HepG2 (cell line): ENCODE data around the gene NIPAL3. TPM values are rescaled to one million over a fixed set of nuclear protein-coding genes. Genes with fewer than 3 reads are reported as not detected.

Source experiments
- ATAC-seq: fragments of 200-7000 bp; cut with Tn5 transposase; 3 replicates; pipeline ENCODE4 v1.9.1; 2020; ENCODE audit warnings: mild to moderate bottlenecking, moderate library complexity
- BruUV-seq: library from RNA; stranded (reverse); fragments of 400-500 nt; replicated peaks from 2 replicates; lab custom pipeline; 2021; lab: Mats Ljungman, UMichigan
- CTCF ChIA-PET: fragments of 300-600 bp; formaldehyde crosslinking; extraction: SDS; loops from one replicate; lab custom pipeline; 2021; ENCODE audit warnings: low total read pairs, inconsistent platforms, low intra/inter-chr PET ratio; lab: Yijun Ruan, JAX
- POLR2A ChIA-PET: fragments of 350-600 bp; sonication (Branson Sonifier 250); formaldehyde crosslinking; loops from one replicate; lab custom pipeline; 2020; ENCODE audit warnings: antibody characterized with exemption, inconsistent platforms; lab: Yijun Ruan, JAX
- DNase-seq: peaks from one replicate; pipeline ENCODE4 v3.0.0-alpha.2; 2015; ENCODE audit warnings: low spot score
- FAIRE-seq: peaks from 3 replicates; lab custom pipeline; 2011; peaks lifted over from hg19 to GRCh38; lab: Jason Lieb, UNC
- H2AFZ ChIP-seq: one replicate; pipeline ENCODE4 v1.6.1; 2011; ENCODE audit warnings: low read length, inconsistent platforms
- H3K27ac ChIP-seq: fragments of 300-600 bp; 3 replicates; pipeline ENCODE4 v1.8.0; 2011; ENCODE audit warnings: mixed run types, mild to moderate bottlenecking, mixed read lengths, low read length, inconsistent platforms; ENCODE audit not compliant: insufficient read depth; ENCODE audit errors: extremely low read length
- H3K27me3 ChIP-seq, 2 experiments: fragments of 200-600 bp in 1 of 2; 2 replicates in 1 of 2; 3 replicates in 1 of 2; pipeline versions ENCODE4 v1.6.0 to v1.8.0; 2011; ENCODE audit warnings: low read length in 2 of 2, mild to moderate bottlenecking in 2 of 2, moderate library complexity in 2 of 2, inconsistent platforms in 1 of 2; ENCODE audit not compliant: insufficient read depth in 2 of 2, control insufficient read depth in 1 of 2
- H3K36me3 ChIP-seq, 2 experiments: fragments of 200-600 bp in 1 of 2; replicated peaks in 1 of 2; 2 replicates in 1 of 2; 3 replicates in 1 of 2; pipeline versions ENCODE4 v1.5.1 to v1.8.0; 2011; ENCODE audit warnings: low read length in 2 of 2, inconsistent platforms in 1 of 2; ENCODE audit not compliant: insufficient read depth in 2 of 2, control insufficient read depth in 1 of 2
- H3K4me1 ChIP-seq: 2 replicates; pipeline ENCODE4 v1.5.1; 2012; ENCODE audit warnings: low read length, inconsistent platforms; ENCODE audit not compliant: insufficient read depth
- H3K4me2 ChIP-seq: 2 replicates; pipeline ENCODE4 v1.6.0; 2011; ENCODE audit warnings: low read depth, low read length, inconsistent platforms
- H3K4me3 ChIP-seq, 3 experiments: fragments of 200-600 bp in 1 of 3; sonication (generic), shearing (Covaris generic) in 1 of 3; replicated peaks in 1 of 3; 2 replicates each; pipeline ENCODE4 v1.5.1; 2011 to 2016; ENCODE audit warnings: low read length in 3 of 3, inconsistent platforms in 2 of 3, low read depth in 2 of 3, mild to moderate bottlenecking in 2 of 3, control low read depth in 1 of 3, mixed read lengths in 1 of 3; ENCODE audit not compliant: insufficient read depth in 1 of 3
- H3K79me2 ChIP-seq: one replicate; pipeline ENCODE4 v1.6.1; 2011; ENCODE audit warnings: low read length, inconsistent platforms; ENCODE audit not compliant: insufficient read depth
- H3K9ac ChIP-seq: 2 replicates; pipeline ENCODE4 v1.6.0; 2011; ENCODE audit warnings: mild to moderate bottlenecking, low read depth, low read length, inconsistent platforms; ENCODE audit not compliant: insufficient read depth
- H3K9me3 ChIP-seq: 2 replicates; pipeline ENCODE4 v1.5.1; 2012; ENCODE audit warnings: mild to moderate bottlenecking, low read length
- H4K20me1 ChIP-seq: 2 replicates; pipeline ENCODE4 v1.6.0; 2011; ENCODE audit warnings: inconsistent platforms, mild to moderate bottlenecking, low read length, moderate library complexity; ENCODE audit not compliant: insufficient read depth
- CBX1 ChIP-seq: IDR thresholded peaks from one replicate; pipeline ENCODE4 v1.6.1; 2016; ENCODE audit warnings: antibody characterized with exemption, low read depth
- SPEN ChIP-seq: sonication (generic); formaldehyde crosslinking; IDR thresholded peaks from 2 replicates; pipeline ENCODE4 v1.5.1; 2020; ENCODE audit warnings: low read depth, mild to moderate bottlenecking, missing genetic modification reagents
- TSC22D2 ChIP-seq: sonication (generic); formaldehyde crosslinking; IDR thresholded peaks from 2 replicates; pipeline ENCODE4 v1.5.1; 2020; ENCODE audit warnings: missing genetic modification reagents, mild to moderate bottlenecking, borderline replicate concordance
- ZNF749 ChIP-seq: sonication (generic); formaldehyde crosslinking; IDR thresholded peaks from 2 replicates; pipeline ENCODE4 v1.8.0; 2022; ENCODE audit warnings: mild to moderate bottlenecking, missing genetic modification reagents, moderate library complexity, borderline replicate concordance
- ZNF766 ChIP-seq: sonication (generic); formaldehyde crosslinking; IDR thresholded peaks from 2 replicates; pipeline ENCODE4 v1.5.0; 2020; ENCODE audit warnings: missing genetic modification reagents, borderline replicate concordance
- WGBS: methylation state at CpG from one replicate; pipeline ENCODE4 v1.1.6; 2017; ENCODE audit warnings: low lambda C conversion rate; 5-methylcytosine and 5-hydroxymethylcytosine counted together
- in situ Hi-C: cut with HindIII; loops from 2 replicates; pipeline ENCODE4 v1.10.0; 2017; ENCODE audit warnings: low pct_unique_long_range_greater_than_20kb; ENCODE audit not compliant: extremely low pct_ligation_motif_present
- intact Hi-C: fragments of 100-400 bp; cut with micrococcal nuclease; formaldehyde crosslinking; loops from one replicate; pipeline ENCODE4 v1.10.0; 2022; ENCODE audit not compliant: unreplicated experiment
- polyA plus RNA-seq, 8 experiments: library from polyadenylated mRNA; depleted of rRNA in 3 of 8; stranded (reverse) in 7 of 8; unstranded in 1 of 8; fragments of >200 nt; fragmentation: Illumina TruSeq in 4 of 8; extraction: Trizol in 4 of 8; gene quantifications; 2 replicates each; pipeline versions ENCODE4 v1.2.1 to v1.2.3, GENCODE V29; 2011 to 2016; ENCODE audit warnings: low read depth in 4 of 8, missing spikeins in 1 of 8, mixed read lengths in 1 of 8; ENCODE audit not compliant: insufficient read depth in 1 of 8
- total RNA-seq, 5 experiments: library from RNA; depleted of rRNA; stranded (reverse); fragments of >200 nt; fragmentation: Illumina TruSeq; extraction: Trizol; gene quantifications; 2 replicates each; pipeline ENCODE4 v1.2.3, GENCODE V29; 2016; ENCODE audit warnings: low read depth in 1 of 5
- TF ChIP-seq, protein P1 (sequence below): IDR thresholded peaks from 2 replicates; pipeline ENCODE4 v1.6.1; 2012; ENCODE audit warnings: inconsistent platforms
- TF ChIP-seq, protein P2 (sequence below): sonication (generic); formaldehyde crosslinking; IDR thresholded peaks from 2 replicates; pipeline ENCODE4 v1.5.1; 2020; ENCODE audit warnings: mild to moderate bottlenecking, missing genetic modification reagents, borderline replicate concordance
- TF ChIP-seq, protein P3 (sequence below): sonication (generic); formaldehyde crosslinking; IDR thresholded peaks from 2 replicates; pipeline ENCODE4 v1.4.0; 2020; ENCODE audit warnings: missing genetic modification reagents

NIPAL3 gene
- total and polyA plus RNA-seq, 2 of the 13 experiments (the other 11 are each of a cell fraction or from before 2014, with no cell fraction given): 5.6 to 8.6 TPM

DNA sequence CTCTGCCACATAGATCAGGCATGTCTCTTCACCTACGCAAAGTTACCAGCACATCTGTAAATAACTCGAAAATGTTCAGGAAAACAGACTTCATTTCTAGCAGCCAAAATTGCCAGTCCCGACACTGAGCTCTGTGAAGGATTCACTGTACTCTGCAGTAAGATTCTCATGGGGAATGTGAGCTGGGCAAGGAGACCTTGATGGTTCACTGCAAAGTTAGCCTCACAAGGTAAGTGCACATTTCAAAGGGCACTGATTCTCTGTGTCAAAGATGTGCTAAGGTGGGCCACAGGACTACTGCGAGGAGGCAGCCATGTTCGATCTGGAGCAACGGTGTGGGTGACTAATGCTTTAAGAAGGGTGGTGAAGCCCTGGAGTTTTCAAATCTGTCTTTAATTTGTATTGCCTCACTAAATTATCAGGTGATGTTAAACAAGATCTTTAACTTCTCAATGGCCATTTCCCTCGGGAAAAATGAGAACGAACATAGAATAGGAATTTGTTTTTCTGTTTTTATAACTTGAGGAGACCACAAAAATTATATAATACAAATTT is 27.2 kb upstream of the NIPAL3 start:
- H4K20me1 ChIP-seq: no peaks in the 10 kb centered on the region
- DNase-seq: no peak
- H3K9me3 ChIP-seq: no peaks in the 10 kb centered on the region
- H2AFZ ChIP-seq: no peak overlapping the region
- no peak overlapping the region for H3K4me2 ChIP-seq
- H3K9ac ChIP-seq: no peak overlapping the region
- POLR2A ChIA-PET: no interaction called here
- H3K36me3 ChIP-seq: no peaks in the 10 kb centered on the region; a peak in 1 of 5 replicates
- no peaks in the 10 kb centered on the region for H3K79me2 ChIP-seq
- in situ Hi-C loops (no loop called here), intact Hi-C loops (loop anchor here (10.0 kb wide), 1 partner anchor 1024 kb away; the partner anchor contains the start of gene ZNF436)
- no peak overlapping the region for H3K4me3 ChIP-seq
- TF ChIP-seq, protein P1, sequence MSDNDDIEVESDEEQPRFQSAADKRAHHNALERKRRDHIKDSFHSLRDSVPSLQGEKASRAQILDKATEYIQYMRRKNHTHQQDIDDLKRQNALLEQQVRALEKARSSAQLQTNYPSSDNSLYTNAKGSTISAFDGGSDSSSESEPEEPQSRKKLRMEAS: no peak
- TF ChIP-seq ZNF749 (no peak), ZNF766 (no peak), TSC22D2 (CRISPR knock-in tag) (no peak), CBX1 (no peak), SPEN (CRISPR knock-in tag) (no peak)
- TF ChIP-seq, protein P2, sequence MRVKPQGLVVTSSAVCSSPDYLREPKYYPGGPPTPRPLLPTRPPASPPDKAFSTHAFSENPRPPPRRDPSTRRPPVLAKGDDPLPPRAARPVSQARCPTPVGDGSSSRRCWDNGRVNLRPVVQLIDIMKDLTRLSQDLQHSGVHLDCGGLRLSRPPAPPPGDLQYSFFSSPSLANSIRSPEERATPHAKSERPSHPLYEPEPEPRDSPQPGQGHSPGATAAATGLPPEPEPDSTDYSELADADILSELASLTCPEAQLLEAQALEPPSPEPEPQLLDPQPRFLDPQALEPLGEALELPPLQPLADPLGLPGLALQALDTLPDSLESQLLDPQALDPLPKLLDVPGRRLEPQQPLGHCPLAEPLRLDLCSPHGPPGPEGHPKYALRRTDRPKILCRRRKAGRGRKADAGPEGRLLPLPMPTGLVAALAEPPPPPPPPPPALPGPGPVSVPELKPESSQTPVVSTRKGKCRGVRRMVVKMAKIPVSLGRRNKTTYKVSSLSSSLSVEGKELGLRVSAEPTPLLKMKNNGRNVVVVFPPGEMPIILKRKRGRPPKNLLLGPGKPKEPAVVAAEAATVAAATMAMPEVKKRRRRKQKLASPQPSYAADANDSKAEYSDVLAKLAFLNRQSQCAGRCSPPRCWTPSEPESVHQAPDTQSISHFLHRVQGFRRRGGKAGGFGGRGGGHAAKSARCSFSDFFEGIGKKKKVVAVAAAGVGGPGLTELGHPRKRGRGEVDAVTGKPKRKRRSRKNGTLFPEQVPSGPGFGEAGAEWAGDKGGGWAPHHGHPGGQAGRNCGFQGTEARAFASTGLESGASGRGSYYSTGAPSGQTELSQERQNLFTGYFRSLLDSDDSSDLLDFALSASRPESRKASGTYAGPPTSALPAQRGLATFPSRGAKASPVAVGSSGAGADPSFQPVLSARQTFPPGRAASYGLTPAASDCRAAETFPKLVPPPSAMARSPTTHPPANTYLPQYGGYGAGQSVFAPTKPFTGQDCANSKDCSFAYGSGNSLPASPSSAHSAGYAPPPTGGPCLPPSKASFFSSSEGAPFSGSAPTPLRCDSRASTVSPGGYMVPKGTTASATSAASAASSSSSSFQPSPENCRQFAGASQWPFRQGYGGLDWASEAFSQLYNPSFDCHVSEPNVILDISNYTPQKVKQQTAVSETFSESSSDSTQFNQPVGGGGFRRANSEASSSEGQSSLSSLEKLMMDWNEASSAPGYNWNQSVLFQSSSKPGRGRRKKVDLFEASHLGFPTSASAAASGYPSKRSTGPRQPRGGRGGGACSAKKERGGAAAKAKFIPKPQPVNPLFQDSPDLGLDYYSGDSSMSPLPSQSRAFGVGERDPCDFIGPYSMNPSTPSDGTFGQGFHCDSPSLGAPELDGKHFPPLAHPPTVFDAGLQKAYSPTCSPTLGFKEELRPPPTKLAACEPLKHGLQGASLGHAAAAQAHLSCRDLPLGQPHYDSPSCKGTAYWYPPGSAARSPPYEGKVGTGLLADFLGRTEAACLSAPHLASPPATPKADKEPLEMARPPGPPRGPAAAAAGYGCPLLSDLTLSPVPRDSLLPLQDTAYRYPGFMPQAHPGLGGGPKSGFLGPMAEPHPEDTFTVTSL (CRISPR knock-in tag): no peak
- TF ChIP-seq, protein P3, sequence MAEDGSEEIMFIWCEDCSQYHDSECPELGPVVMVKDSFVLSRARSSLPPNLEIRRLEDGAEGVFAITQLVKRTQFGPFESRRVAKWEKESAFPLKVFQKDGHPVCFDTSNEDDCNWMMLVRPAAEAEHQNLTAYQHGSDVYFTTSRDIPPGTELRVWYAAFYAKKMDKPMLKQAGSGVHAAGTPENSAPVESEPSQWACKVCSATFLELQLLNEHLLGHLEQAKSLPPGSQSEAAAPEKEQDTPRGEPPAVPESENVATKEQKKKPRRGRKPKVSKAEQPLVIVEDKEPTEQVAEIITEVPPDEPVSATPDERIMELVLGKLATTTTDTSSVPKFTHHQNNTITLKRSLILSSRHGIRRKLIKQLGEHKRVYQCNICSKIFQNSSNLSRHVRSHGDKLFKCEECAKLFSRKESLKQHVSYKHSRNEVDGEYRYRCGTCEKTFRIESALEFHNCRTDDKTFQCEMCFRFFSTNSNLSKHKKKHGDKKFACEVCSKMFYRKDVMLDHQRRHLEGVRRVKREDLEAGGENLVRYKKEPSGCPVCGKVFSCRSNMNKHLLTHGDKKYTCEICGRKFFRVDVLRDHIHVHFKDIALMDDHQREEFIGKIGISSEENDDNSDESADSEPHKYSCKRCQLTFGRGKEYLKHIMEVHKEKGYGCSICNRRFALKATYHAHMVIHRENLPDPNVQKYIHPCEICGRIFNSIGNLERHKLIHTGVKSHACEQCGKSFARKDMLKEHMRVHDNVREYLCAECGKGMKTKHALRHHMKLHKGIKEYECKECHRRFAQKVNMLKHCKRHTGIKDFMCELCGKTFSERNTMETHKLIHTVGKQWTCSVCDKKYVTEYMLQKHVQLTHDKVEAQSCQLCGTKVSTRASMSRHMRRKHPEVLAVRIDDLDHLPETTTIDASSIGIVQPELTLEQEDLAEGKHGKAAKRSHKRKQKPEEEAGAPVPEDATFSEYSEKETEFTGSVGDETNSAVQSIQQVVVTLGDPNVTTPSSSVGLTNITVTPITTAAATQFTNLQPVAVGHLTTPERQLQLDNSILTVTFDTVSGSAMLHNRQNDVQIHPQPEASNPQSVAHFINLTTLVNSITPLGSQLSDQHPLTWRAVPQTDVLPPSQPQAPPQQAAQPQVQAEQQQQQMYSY (CRISPR knock-in tag): no peak
- 93% methylated on average over 8 of the region's 8 CpGs for WGBS
- H3K4me1 ChIP-seq: peaks cover 23% of the 10 kb centered on the region
- CTCF ChIA-PET: interaction anchor here (5.2 kb wide), 1 partner anchor 189 kb away, joined by 151 read pairs; no protein-coding TSS in a partner anchor
- H3K27ac ChIP-seq: no peak overlapping the region
- FAIRE-seq: no peak
- H3K27me3 ChIP-seq: no peaks in the 10 kb centered on the region
- BruUV-seq: no TSS peak
- no peak for ATAC-seq
